ENCODE data around the gene INVS. TPM values are rescaled to one million over a fixed set of nuclear protein-coding genes. Genes with fewer than 3 reads are reported as not detected.

The INVS gene
- total and polyA plus RNA-seq, 2 of the 13 experiments (the other 11 are each of a cell fraction or from before 2014, with no cell fraction given): 11.3 to 16.3 TPM

GRCh38 chr9:100346836-100347235 lies 247.8 kb downstream of the INVS start:
- Histone ChIP-seq H4K20me1 (ENCODE audit: insufficient read depth, low read length) (peaks cover 44% of the 10 kb centered on the region), H3K9me3 (ENCODE audit: low read length) (no peaks in the 10 kb centered on the region), H3K9ac (ENCODE audit: insufficient read depth, low read depth, low read length) (no peak overlapping the region), H3K4me3 (replicated peaks in 1 of 3; ENCODE audit: insufficient read depth in 1 of 3, low read depth in 2 of 3, low read length in 3 of 3) (no peak overlapping the region), H3K27me3 (ENCODE audit: control insufficient read depth in 1 of 2, insufficient read depth in 2 of 2, low read length in 2 of 2) (no peaks in the 10 kb centered on the region; a peak in 1 of 5 replicates), H3K4me1 (ENCODE audit: insufficient read depth, low read length) (peaks cover 31% of the 10 kb centered on the region), H2AFZ (ENCODE audit: low read length) (no peak overlapping the region), H3K36me3 (replicated peaks in 1 of 2; ENCODE audit: control insufficient read depth in 1 of 2, insufficient read depth in 2 of 2, low read length in 2 of 2) (peaks cover 4 to 35% of the 10 kb centered on the region in 2 experiments), H3K4me2 (ENCODE audit: low read depth, low read length) (no peak overlapping the region), H3K79me2 (ENCODE audit: insufficient read depth, low read length) (peaks cover 90% of the 10 kb centered on the region), H3K27ac (ENCODE audit: extremely low read length, insufficient read depth, low read length) (no peak overlapping the region)
- no peak for FAIRE-seq
- BruUV-seq (replicated peaks): no TSS peak
- no peak for DNase-seq (ENCODE audit: low spot score)
- CTCF ChIA-PET (ENCODE audit: low intra/inter-chr PET ratio, low total read pairs): no interaction called here
- TF ChIP-seq SIN3B (IDR thresholded peaks at IDR 0.05; ENCODE audit: low read length) (no peak), RAD21 (CRISPR knock-in tag; IDR thresholded peaks at IDR 0.05) (no peak), ZNF660 (CRISPR knock-in tag; IDR thresholded peaks at IDR 0.05; ENCODE audit: borderline replicate concordance, low read depth) (no peak), ZSCAN22 (CRISPR knock-in tag; IDR thresholded peaks at IDR 0.05) (no peak), TOE1 (CRISPR knock-in tag; IDR thresholded peaks at IDR 0.05) (no peak), GABPA (IDR thresholded peaks at IDR 0.05; ENCODE audit: low read depth, low read length) (no peak), GABPA (CRISPR knock-in tag; IDR thresholded peaks at IDR 0.05; ENCODE audit: low read depth) (no peak), ZNF136 (CRISPR knock-in tag; IDR thresholded peaks at IDR 0.05; ENCODE audit: low read depth) (no peak), NR3C1 (CRISPR knock-in tag; IDR thresholded peaks at IDR 0.05) (no peak), RNF2 (conservative IDR thresholded peaks at IDR 0.05; ENCODE audit: low read depth) (no peak)
- intact Hi-C loops (cut with micrococcal nuclease; ENCODE audit: unreplicated experiment) (no loop called here), in situ Hi-C loops (cut with HindIII; ENCODE audit: extremely low pct_ligation_motif_present, low pct_unique_long_range_greater_than_20kb) (no loop called here)
- POLR2A ChIA-PET: no interaction called here
- no peak for ATAC-seq
- WGBS (ENCODE audit: low lambda C conversion rate): 93% methylated on average over 3 of the region's 3 CpGs

GRCh38 chr9:100350188-100350587 lies 251.1 kb downstream of the INVS start:
- POLR2A ChIA-PET: interaction anchor here (0.5 to 3.7 kb wide), 5 partner anchors 30 to 244 kb away, joined by 3 to 12 read pairs (median 3); partner anchors contain the start of gene MSANTD3
- H3K79me2 ChIP-seq (ENCODE audit: insufficient read depth, low read length): peaks cover 80% of the 10 kb centered on the region
- peaks cover 51% of the 10 kb centered on the region for H3K4me1 ChIP-seq (ENCODE audit: insufficient read depth, low read length)
- peaks cover 4 to 24% of the 10 kb centered on the region in 2 experiments for H3K36me3 ChIP-seq (replicated peaks in 1 of 2; ENCODE audit: control insufficient read depth in 1 of 2, insufficient read depth in 2 of 2, low read length in 2 of 2)
- TF ChIP-seq SAP130 (CRISPR knock-in tag; IDR thresholded peaks at IDR 0.05; ENCODE audit: low read depth) (peak; percentile 8; the same call in 1 of the 2 replicates), HMG20A (CRISPR knock-in tag; IDR thresholded peaks at IDR 0.05; ENCODE audit: borderline replicate concordance) (no peak)
- H3K4me2 ChIP-seq (ENCODE audit: low read depth, low read length): peak overlapping the region; percentile 95
- no peak overlapping the region for H2AFZ ChIP-seq (ENCODE audit: low read length)
- intact Hi-C loops (cut with micrococcal nuclease; ENCODE audit: unreplicated experiment) (loop anchor here (5.0 kb wide), 2 partner anchors 62 to 77 kb away; partner anchors contain the start of gene MSANTD3), in situ Hi-C loops (cut with HindIII; ENCODE audit: extremely low pct_ligation_motif_present, low pct_unique_long_range_greater_than_20kb) (loop anchor here (5.0 kb wide), 1 partner anchor 77 kb away; the partner anchor contains the start of gene MSANTD3)
- CTCF ChIA-PET (ENCODE audit: low intra/inter-chr PET ratio, low total read pairs): no interaction called here
- BruUV-seq (replicated peaks): no TSS peak
- ATAC-seq: no peak
- H3K4me3 ChIP-seq (replicated peaks in 1 of 3; ENCODE audit: insufficient read depth in 1 of 3, low read depth in 2 of 3, low read length in 3 of 3): peak overlapping the region; percentile 58 to 86 (median 60); a peak in 5 of 6 replicates
- H3K27me3 ChIP-seq (ENCODE audit: control insufficient read depth in 1 of 2, insufficient read depth in 2 of 2, low read length in 2 of 2): no peaks in the 10 kb centered on the region; a peak in 1 of 5 replicates
- FAIRE-seq: no peak
- WGBS (ENCODE audit: low lambda C conversion rate): 76% methylated on average over 1 of the region's 1 CpG
- H3K9me3 ChIP-seq (ENCODE audit: low read length): 0 out of 2 replicates have a peak, but pooled peaks cover 4% of the 10 kb centered on the region
- peak overlapping the region; percentile 53; the same call in 1 of the 2 replicates for H3K9ac ChIP-seq (ENCODE audit: insufficient read depth, low read depth, low read length)
- DNase-seq (ENCODE audit: low spot score): no peak
- H3K27ac ChIP-seq (ENCODE audit: extremely low read length, insufficient read depth, low read length): no peak overlapping the region
- H4K20me1 ChIP-seq (ENCODE audit: insufficient read depth, low read length): peaks cover 40% of the 10 kb centered on the region

Small RNA genes within 50 kb of the gene (small RNA-seq; reads per million reads assigned to genes)
- gene RN7SL75P (ENCODE audit: insufficient read depth in 2 of 3, insufficient read length in 3 of 3, low read depth in 2 of 3, low replicate concordance in 1 of 3): 0 reads per million in 3 experiments

Other genes with a start within 250 kb of the INVS start
- 25.7 and 28.9 TPM in 2 replicates for gene STX17, start 192.6 kb upstream of the INVS start, total RNA-seq (2016; rRNA removed; fragmentation: Illumina TruSeq; extraction: Trizol)
- 6.1 and 8.3 TPM in 2 replicates for gene STX17, start 192.6 kb upstream of the INVS start, polyA plus RNA-seq (2011; rRNA removed)
- gene ERP44, start 243 bp upstream of the INVS start, total RNA-seq (2016; rRNA removed; fragmentation: Illumina TruSeq; extraction: Trizol): 7.4 and 13.8 TPM in 2 replicates
- 8.7 and 8.9 TPM in 2 replicates for gene ERP44, start 243 bp upstream of the INVS start, polyA plus RNA-seq (2011; rRNA removed)

All from HepG2 (cell line).